OCI-LY3 (cell line): Measurements from ENCODE around the gene MAP3K4.

ENCODE experiments used
- CTCF ChIP-seq: fragments of 200-600, 300-600 bp; sonication (generic); IDR thresholded peaks from 2 replicates; pipeline ENCODE4 v1.5.1; 2014; ENCODE audit warnings: antibody characterized with exemption, low read length, low read depth
- EZH2phosphoT487 ChIP-seq: fragments of 200-600 bp; shearing (Covaris generic); IDR thresholded peaks from 2 replicates; pipeline ENCODE4 v1.6.1; 2018; ENCODE audit warnings: antibody characterized with exemption, mixed run types, low read depth

DNA sequence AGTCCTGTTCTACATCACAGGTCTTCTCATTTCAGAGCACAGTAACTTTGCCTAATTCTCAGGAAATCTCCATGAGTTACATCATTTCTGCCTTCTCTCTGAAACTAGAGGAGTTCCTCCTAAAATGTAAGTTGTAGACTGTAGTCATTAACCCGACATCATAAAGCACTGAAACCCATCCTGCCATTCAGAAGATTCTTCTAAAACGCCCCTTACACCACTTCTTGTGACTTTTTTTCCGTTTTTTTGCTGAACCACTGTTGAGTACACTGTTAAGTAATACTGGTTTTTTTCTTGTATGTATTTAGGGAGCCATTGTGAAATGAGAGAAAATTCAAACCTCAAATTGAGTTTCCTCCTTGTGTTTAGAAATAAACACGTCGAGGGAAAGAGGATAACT lies 117.3 kb downstream of the MAP3K4 start:
- TF ChIP-seq CTCF (no peak), EZH2phosphoT487 (no peak)
